Gastrocnemius medialis (tissue), 4 donors: ENCODE results near the gene RIMBP2. TPM values are rescaled to one million over a fixed set of nuclear protein-coding genes. Genes with fewer than 3 reads are reported as not detected.

Source experiments
- ATAC-seq, 2 donors: fragments of 150-250 bp; one replicate each; pipeline ENCODE4 v1.9.1; 2016
- DNase-seq, 2 donors: peaks; one replicate each; pipeline ENCODE4 v3.0.0-alpha.2; 2019
- H3K27ac ChIP-seq, 4 donors: fragments of 200-600 bp; sonication (generic); 1 replicate in 1 of 4; 2 replicates in 3 of 4; pipeline ENCODE4 v1.5.1; 2016 to 2018; ENCODE audit warnings: mild to moderate bottlenecking in 2 of 4, moderate library complexity in 1 of 4
- H3K27me3 ChIP-seq, 3 donors: fragments of 200-600 bp; sonication (generic) in 2 of 3; 1 replicate in 1 of 3; 2 replicates in 2 of 3; pipeline versions ENCODE4 v1.5.1 to v1.6.0; 2016 to 2019; ENCODE audit warnings: mild to moderate bottlenecking in 1 of 3, moderate library complexity in 1 of 3
- H3K36me3 ChIP-seq, 2 donors: fragments of 200-600 bp; sonication (generic) in 1 of 2; one replicate each; pipeline ENCODE4 v1.5.1; 2017 to 2018
- H3K4me1 ChIP-seq, 2 donors: fragments of 200-600 bp; sonication (generic) in 1 of 2; one replicate each; pipeline ENCODE4 v1.5.1; 2016 to 2017; ENCODE audit warnings: mild to moderate bottlenecking in 2 of 2
- H3K4me3 ChIP-seq, 4 donors: fragments of 200-600 bp; sonication (generic) in 3 of 4; 1 replicate in 1 of 4; 2 replicates in 3 of 4; pipeline ENCODE4 v1.5.1; 2016 to 2019; ENCODE audit warnings: mild to moderate bottlenecking in 2 of 4
- H3K9me3 ChIP-seq, 3 donors: fragments of 200-600 bp; sonication (generic) in 2 of 3; 1 replicate in 1 of 3; 2 replicates in 2 of 3; pipeline ENCODE4 v1.5.1; 2016 to 2019
- POLR2A ChIP-seq, 2 donors: fragments of 450-650 bp; IDR thresholded peaks; one replicate each; pipeline ENCODE4 v1.6.1; 2017; ENCODE audit warnings: antibody characterized with exemption in 2 of 2, mild to moderate bottlenecking in 2 of 2, moderate library complexity in 2 of 2
- in situ Hi-C, 4 donors: fragments of 200-750 bp; cut with MboI; loops; one replicate each; pipeline versions ENCODE4 v1.15.0 to v1.8.0; 2017; ENCODE audit warnings: low sequenced_read_pairs in 4 of 4
- intact Hi-C: fragments of 100-400 bp; cut with DNase I; formaldehyde crosslinking; loops from one replicate; pipeline ENCODE4 v1.15.1; 2023; ENCODE audit warnings: low total_unique reads
- total RNA-seq, 4 donors: library from RNA; depleted of rRNA; stranded (reverse); fragments of >200 nt; gene quantifications; one replicate each; pipeline versions ENCODE4 v1.1.0 to v1.2.3, GENCODE V29; 2016
- TF ChIP-seq, protein P1 (sequence below), 5 experiments: fragments of 450-650 bp in 3 of 5; fragments of 200-600 bp in 2 of 5; sonication (generic) in 2 of 5; IDR thresholded peaks in 4 of 5; conservative IDR thresholded peaks in 1 of 5; 1 replicate in 4 of 5; 2 replicates in 1 of 5; pipeline ENCODE4 v1.5.1; 2016 to 2019; ENCODE audit warnings: antibody characterized with exemption in 5 of 5, mild to moderate bottlenecking in 3 of 5, moderate library complexity in 3 of 5

The RIMBP2 gene
- total RNA-seq, 4 donors from 2014 or later: 0.76 to 2.2 (median 1.2) TPM; not detected in 1

DNA sequence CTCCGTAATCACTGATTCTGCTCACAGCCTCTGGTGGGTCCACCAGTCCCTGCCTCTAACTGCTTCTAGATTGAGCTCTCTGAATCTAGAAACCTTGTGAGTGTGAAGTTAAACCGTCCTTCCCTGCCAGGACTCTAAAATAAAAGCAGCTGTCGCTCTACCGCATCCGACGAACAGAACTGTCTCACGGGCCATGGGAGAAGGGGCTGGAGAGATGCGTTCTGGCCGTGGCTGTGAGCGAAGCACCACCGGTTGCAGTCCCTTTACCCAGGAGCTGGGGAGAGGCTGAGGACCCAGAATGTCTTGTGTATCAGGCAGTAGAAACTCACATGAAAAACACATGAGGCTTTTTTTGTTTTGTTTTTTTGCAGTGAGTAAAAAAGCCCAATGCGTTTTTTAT, 218.8 kb downstream of the RIMBP2 start:
- in situ Hi-C loops: no loop called here
- no peak for TF ChIP-seq POLR2A (IDR thresholded peaks at IDR 0.05)
- TF ChIP-seq, protein P1, sequence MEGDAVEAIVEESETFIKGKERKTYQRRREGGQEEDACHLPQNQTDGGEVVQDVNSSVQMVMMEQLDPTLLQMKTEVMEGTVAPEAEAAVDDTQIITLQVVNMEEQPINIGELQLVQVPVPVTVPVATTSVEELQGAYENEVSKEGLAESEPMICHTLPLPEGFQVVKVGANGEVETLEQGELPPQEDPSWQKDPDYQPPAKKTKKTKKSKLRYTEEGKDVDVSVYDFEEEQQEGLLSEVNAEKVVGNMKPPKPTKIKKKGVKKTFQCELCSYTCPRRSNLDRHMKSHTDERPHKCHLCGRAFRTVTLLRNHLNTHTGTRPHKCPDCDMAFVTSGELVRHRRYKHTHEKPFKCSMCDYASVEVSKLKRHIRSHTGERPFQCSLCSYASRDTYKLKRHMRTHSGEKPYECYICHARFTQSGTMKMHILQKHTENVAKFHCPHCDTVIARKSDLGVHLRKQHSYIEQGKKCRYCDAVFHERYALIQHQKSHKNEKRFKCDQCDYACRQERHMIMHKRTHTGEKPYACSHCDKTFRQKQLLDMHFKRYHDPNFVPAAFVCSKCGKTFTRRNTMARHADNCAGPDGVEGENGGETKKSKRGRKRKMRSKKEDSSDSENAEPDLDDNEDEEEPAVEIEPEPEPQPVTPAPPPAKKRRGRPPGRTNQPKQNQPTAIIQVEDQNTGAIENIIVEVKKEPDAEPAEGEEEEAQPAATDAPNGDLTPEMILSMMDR (IDR thresholded peaks at IDR 0.05 in 4 of 5, conservative IDR thresholded peaks at IDR 0.05 in 1 of 5): no peak
- no peak for ATAC-seq

DNA sequence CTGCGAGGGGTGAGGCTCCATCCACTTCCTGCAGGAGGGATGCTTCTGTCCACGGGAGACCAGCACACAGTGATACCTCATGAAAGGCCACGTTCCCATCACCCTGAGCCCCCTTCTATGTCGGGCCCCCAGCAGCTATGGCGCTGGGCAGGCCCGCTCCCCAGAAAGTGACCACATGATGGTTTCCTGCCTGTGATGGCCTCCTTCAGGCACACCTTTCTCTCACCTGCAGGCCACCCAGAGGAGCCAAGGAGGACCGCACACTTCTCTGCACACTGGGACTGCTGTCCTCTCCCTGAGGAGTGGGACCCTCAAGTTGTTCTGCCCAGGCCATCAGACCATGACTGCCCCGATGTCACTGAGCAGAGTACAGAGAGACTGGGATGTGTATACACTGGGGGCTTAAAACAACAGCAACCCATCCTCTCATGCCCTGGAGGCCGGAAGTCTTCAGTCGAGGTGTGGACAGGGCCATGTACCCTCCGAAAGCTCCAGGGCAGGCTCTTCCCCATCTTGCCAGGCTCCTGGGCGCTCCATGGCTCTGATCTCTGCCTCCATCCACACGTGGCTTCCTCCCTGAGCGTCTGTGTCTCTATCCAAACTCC, 219.5 kb downstream of the RIMBP2 start:
- no peak for TF ChIP-seq POLR2A (IDR thresholded peaks at IDR 0.05)
- TF ChIP-seq, protein P1 (IDR thresholded peaks at IDR 0.05 in 4 of 5, conservative IDR thresholded peaks at IDR 0.05 in 1 of 5): no peak
- Histone ChIP-seq H3K4me3 (no peak overlapping the region), H3K9me3 (no peaks in the 10 kb centered on the region), H3K36me3 (no peaks in the 10 kb centered on the region), H3K4me1 (peaks cover 0 to 5% of the 10 kb centered on the region in 2 donors), H3K27me3 (no peaks in the 10 kb centered on the region), H3K27ac (no peak overlapping the region)
- DNase-seq: no peak
- ATAC-seq: no peak
- in situ Hi-C loops (no loop called here), intact Hi-C loops (no loop called here)

More for the DNA sequence above, 218.8 kb downstream of the RIMBP2 start:
- no peaks in the 10 kb centered on the region for H3K9me3 ChIP-seq
- no peak overlapping the region for H3K27ac ChIP-seq
- intact Hi-C loops: no loop called here
- H3K27me3 ChIP-seq: no peaks in the 10 kb centered on the region
- H3K36me3 ChIP-seq: no peaks in the 10 kb centered on the region
- no peak overlapping the region for H3K4me3 ChIP-seq
- H3K4me1 ChIP-seq: no peaks in the 10 kb centered on the region
- DNase-seq: no peak

DNA sequence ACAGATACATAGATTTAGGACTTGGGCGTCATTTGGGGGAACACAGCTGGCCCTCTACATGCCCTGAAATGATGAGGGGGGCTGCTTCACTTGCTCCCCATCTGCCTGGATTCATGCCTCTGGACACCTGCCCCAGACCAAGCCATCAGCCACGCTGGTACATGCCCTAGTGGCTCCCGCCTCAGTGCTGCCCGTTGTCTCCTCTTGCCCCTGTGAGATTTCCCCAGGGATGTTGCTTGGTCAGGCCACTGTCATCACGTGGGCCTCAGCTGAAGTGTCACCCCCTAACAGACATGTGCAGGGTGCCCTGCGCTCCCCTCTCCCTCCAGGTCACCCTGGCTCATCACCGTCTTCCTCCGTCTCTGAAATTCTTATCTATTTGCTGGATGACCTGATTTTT, 220.9 kb downstream of the RIMBP2 start:
- no peak overlapping the region for H3K4me3 ChIP-seq
- ATAC-seq (no peak), DNase-seq (no peak)
- no peak overlapping the region for H3K27ac ChIP-seq
- peaks cover 5 to 8% of the 10 kb centered on the region in 2 donors for H3K4me1 ChIP-seq
- in situ Hi-C loops: no loop called here
- no peaks in the 10 kb centered on the region for H3K9me3 ChIP-seq
- intact Hi-C loops: no loop called here
- H3K36me3 ChIP-seq: no peaks in the 10 kb centered on the region
- H3K27me3 ChIP-seq: no peaks in the 10 kb centered on the region
- TF ChIP-seq, protein P1 (IDR thresholded peaks at IDR 0.05 in 4 of 5, conservative IDR thresholded peaks at IDR 0.05 in 1 of 5): no peak
- no peak for TF ChIP-seq POLR2A (IDR thresholded peaks at IDR 0.05)

DNA sequence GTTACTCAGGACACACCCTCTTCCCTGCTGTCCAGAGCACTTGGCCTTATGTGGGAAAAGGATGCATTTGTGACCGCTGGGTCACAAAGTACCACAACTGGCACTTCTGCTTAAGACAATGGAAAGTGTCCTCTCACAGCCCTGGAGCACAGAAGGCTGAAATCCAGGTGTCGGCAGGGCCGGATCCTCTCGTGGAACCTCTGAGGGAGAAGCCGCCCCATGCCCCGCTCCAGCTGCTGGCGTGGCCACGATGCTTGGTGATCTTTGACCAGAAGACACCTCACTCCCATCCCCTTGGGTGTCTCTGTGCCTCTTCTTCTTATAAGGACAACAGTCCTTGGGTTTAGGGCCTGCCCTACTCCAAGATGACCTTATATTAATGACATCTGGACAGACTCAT, 221.4 kb downstream of the RIMBP2 start:
- ATAC-seq (no peak), DNase-seq (no peak)
- H3K27me3 ChIP-seq: no peaks in the 10 kb centered on the region
- H3K4me3 ChIP-seq: no peak overlapping the region
- H3K36me3 ChIP-seq: no peaks in the 10 kb centered on the region
- H3K27ac ChIP-seq: no peak overlapping the region
- in situ Hi-C loops: no loop called here
- peaks cover 5 to 8% of the 10 kb centered on the region in 2 donors for H3K4me1 ChIP-seq
- no peaks in the 10 kb centered on the region for H3K9me3 ChIP-seq
- TF ChIP-seq, protein P1 (IDR thresholded peaks at IDR 0.05 in 4 of 5, conservative IDR thresholded peaks at IDR 0.05 in 1 of 5): no peak
- TF ChIP-seq POLR2A (IDR thresholded peaks at IDR 0.05): no peak
- intact Hi-C loops: no loop called here

DNA sequence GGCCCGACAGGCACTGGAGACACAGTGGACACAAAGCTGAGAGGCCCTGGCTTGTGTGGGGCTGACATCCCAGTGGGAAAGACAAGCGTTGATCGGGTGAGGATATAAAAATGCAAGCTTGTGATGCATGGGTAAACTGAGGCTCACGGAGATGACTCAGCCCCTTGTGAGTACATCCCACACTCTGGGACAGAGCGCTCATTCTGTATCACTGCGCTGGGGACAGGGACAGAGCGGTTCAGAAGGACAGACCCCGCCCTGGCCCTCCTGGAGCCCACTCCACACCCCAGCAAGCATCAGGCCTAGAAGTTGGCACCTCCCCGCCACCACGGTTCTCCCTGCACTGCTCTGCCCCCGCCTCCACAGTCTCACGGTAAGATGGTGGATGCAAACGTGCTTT, 222.1 kb downstream of the RIMBP2 start:
- no peak overlapping the region for H3K4me3 ChIP-seq
- no peaks in the 10 kb centered on the region for H3K27me3 ChIP-seq
- intact Hi-C loops (no loop called here), in situ Hi-C loops (no loop called here)
- H3K27ac ChIP-seq: no peak overlapping the region
- H3K9me3 ChIP-seq: no peaks in the 10 kb centered on the region
- TF ChIP-seq, protein P1 (IDR thresholded peaks at IDR 0.05 in 4 of 5, conservative IDR thresholded peaks at IDR 0.05 in 1 of 5): no peak
- no peak for TF ChIP-seq POLR2A (IDR thresholded peaks at IDR 0.05)
- ATAC-seq (no peak), DNase-seq (no peak)
- H3K4me1 ChIP-seq: peaks cover 5 to 8% of the 10 kb centered on the region in 2 donors
- H3K36me3 ChIP-seq: no peaks in the 10 kb centered on the region
